Measurements from ENCODE around the gene POFUT2. TPM values are rescaled to one million over a fixed set of nuclear protein-coding genes. Genes with fewer than 3 reads are reported as not detected.
A peak's percentile ranks its signal among the peaks of the same experiment; 100 is the strongest.

Gene POFUT2
- total and polyA plus RNA-seq, 4 donors, result 17.9 to 35.7 (median 26.1) TPM

DNA sequence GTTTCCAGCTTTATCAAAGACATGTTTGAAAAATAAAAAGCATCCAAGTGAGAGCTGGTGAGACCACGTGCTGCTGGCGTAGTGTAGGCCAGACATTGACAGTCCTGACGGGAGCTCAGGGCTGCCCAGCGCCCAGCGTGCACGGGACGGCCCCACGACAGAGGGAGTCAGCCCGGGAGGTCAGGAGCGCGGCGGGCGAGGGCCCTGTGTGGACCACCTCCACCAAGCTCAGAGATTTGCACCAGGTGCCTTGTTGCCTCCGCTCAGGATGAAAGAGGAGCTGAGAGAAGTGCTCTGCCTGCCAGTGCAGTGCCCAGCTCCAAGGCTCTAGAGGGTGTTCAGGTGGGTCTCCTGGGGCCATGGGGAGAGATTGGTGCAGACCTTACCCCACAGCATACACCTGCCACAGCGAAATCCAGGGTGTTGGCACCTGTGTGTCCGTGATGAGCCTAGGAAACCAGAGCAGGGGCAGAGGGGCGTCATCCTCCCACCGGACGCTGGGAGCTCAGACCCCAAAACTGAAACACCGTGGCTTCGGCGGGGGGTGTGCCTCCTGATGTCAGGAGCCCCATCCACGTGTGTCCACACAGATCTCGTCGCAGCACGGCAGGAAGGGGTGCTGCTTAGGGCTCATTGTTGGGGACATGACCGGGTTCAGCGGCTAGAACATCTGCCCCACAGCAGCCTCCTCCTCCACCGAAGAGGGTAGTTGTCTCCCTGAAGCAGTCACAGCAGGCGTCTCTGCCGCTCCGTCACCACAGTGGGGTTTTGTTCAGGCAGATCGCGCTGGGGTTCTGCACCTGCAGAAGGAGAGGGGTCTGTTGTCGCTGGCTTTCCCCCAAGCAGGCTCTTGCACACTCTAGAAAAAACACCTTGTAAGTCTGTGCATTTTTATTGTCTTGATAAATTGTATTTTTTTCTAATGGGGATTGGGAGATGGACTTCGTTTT is 64.2 kb downstream of the POFUT2 start:
- Histone ChIP-seq H3K27me3 (ENCODE audit: control insufficient read depth in 3 of 3, insufficient read depth in 3 of 3, low read length in 2 of 3) (peaks cover 0 to 4% (median 0%) of the 10 kb centered on the region in 3 donors), H3K9ac (ENCODE audit: insufficient read depth in 1 of 2, low read length in 2 of 2) (no peak overlapping the region), H3K4me3 (no peak overlapping the region), H3K36me3 (ENCODE audit: control insufficient read depth in 4 of 4, insufficient read depth in 4 of 4, low read length in 4 of 4) (peaks cover 6 to 25% (median 10%) of the 10 kb centered on the region in 4 donors), H3K27ac (ENCODE audit: low read depth in 1 of 2, low read length in 1 of 2) (no peak overlapping the region), H3K4me1 (ENCODE audit: control insufficient read depth in 5 of 5, insufficient read depth in 5 of 5, low read length in 5 of 5) (peaks cover 0 to 12% (median 2%) of the 10 kb centered on the region in 5 donors), H3K9me3 (ENCODE audit: control insufficient read depth in 4 of 4, insufficient read depth in 3 of 4, low read length in 3 of 4) (peaks cover 0 to 2% (median 0%) of the 10 kb centered on the region in 4 donors)
- ATAC-seq (ENCODE audit: insufficient read depth, low FRiP score) (no peak), DNase-seq (no peak)
- TF ChIP-seq, protein P1, sequence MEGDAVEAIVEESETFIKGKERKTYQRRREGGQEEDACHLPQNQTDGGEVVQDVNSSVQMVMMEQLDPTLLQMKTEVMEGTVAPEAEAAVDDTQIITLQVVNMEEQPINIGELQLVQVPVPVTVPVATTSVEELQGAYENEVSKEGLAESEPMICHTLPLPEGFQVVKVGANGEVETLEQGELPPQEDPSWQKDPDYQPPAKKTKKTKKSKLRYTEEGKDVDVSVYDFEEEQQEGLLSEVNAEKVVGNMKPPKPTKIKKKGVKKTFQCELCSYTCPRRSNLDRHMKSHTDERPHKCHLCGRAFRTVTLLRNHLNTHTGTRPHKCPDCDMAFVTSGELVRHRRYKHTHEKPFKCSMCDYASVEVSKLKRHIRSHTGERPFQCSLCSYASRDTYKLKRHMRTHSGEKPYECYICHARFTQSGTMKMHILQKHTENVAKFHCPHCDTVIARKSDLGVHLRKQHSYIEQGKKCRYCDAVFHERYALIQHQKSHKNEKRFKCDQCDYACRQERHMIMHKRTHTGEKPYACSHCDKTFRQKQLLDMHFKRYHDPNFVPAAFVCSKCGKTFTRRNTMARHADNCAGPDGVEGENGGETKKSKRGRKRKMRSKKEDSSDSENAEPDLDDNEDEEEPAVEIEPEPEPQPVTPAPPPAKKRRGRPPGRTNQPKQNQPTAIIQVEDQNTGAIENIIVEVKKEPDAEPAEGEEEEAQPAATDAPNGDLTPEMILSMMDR (IDR thresholded peaks at IDR 0.05; ENCODE audit: control extremely low read depth, extremely low read depth), result no peak
- 94 to 95% methylated on average over 36 of the region's 36 CpGs for WGBS, 2 donors

DNA sequence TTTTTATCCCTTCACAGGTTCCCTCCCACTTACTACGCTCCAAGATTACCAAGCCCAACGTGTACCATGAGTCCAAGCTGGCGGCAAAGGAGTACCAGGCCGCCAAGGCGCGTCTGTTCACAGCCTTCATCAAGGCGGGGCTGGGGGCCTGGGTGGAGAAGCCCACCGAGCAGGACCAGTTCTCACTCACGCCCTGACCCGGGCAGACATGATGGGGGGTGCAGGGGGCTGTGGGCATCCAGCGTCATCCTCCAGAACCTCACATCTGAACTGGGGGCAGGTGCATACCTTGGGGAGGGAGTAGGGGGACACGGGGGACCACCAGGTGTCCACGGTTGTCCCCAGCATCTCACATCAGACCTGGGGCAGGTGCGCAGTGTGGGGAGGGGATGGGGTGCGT is 65.7 kb downstream of the POFUT2 start:
- Histone ChIP-seq H3K27me3 (ENCODE audit: control insufficient read depth in 3 of 3, insufficient read depth in 3 of 3, low read length in 2 of 3) (no peaks in the 10 kb centered on the region), H3K27ac (ENCODE audit: low read depth in 1 of 2, low read length in 1 of 2) (no peak overlapping the region), H3K36me3 (ENCODE audit: control insufficient read depth in 4 of 4, insufficient read depth in 4 of 4, low read length in 4 of 4) (peaks cover 9 to 25% (median 18%) of the 10 kb centered on the region in 4 donors), H3K9me3 (ENCODE audit: control insufficient read depth in 4 of 4, insufficient read depth in 3 of 4, low read length in 3 of 4) (peaks cover 0 to 2% (median 0%) of the 10 kb centered on the region in 4 donors), H3K4me3 (no peak overlapping the region), H3K9ac (ENCODE audit: insufficient read depth in 1 of 2, low read length in 2 of 2) (no peak overlapping the region), H3K4me1 (ENCODE audit: control insufficient read depth in 5 of 5, insufficient read depth in 5 of 5, low read length in 5 of 5) (peaks cover 0 to 12% (median 0%) of the 10 kb centered on the region in 5 donors)
- TF ChIP-seq, protein P1 (IDR thresholded peaks at IDR 0.05; ENCODE audit: control extremely low read depth, extremely low read depth), result no peak
- ATAC-seq (ENCODE audit: insufficient read depth, low FRiP score) (no peak), DNase-seq (no peak)
- WGBS, 2 donors, result 94 to 96% methylated on average over 15 of the region's 15 CpGs

DNA sequence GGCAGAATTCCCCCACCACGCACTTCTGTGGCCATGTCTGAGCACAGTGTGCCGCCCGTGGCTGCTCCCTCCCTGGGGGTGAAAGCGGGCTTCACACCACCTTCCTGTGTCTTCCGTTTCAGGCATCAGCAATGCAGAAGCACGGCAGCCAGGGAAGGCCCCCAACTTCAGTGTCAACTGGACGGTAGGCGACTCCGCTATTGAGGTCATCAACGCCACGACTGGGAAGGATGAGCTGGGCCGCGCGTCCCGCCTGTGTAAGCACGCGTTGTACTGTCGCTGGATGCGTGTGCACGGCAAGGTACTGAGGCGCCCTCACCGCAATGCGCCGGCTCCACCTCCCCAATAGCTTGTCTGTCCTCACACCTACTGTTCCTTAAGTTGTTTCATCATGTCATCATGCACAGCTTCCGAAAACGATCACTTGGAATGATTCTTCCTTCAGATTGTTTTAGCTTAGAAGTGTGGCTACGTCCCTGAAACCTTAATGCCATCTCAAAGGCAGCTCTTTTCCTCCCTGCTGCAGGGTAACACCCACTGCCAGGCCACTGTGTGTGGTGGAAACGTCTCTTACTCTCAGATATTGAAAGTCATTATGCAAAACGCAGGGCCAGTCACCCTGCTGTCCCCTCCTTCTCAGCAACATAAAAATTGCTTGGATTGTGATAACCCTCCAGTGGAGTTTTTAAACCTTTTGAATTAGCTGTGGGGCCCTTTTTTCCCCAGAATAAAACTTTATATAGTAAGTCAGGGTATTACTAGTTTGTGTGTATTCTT is 66.8 kb downstream of the POFUT2 start:
- 95% methylated on average over 29 of the region's 29 CpGs for WGBS, 2 donors
- Histone ChIP-seq H3K9ac (ENCODE audit: insufficient read depth in 1 of 2, low read length in 2 of 2) (peak overlapping the region in 1 of 2 donors; percentile 34), H3K4me1 (ENCODE audit: control insufficient read depth in 5 of 5, insufficient read depth in 5 of 5, low read length in 5 of 5) (peaks cover 0 to 12% (median 0%) of the 10 kb centered on the region in 5 donors), H3K9me3 (ENCODE audit: control insufficient read depth in 4 of 4, insufficient read depth in 3 of 4, low read length in 3 of 4) (peaks cover 0 to 2% (median 0%) of the 10 kb centered on the region in 4 donors), H3K4me3 (no peak overlapping the region), H3K27ac (ENCODE audit: low read depth in 1 of 2, low read length in 1 of 2) (no peak overlapping the region), H3K36me3 (ENCODE audit: control insufficient read depth in 4 of 4, insufficient read depth in 4 of 4, low read length in 4 of 4) (peaks cover 9 to 29% (median 19%) of the 10 kb centered on the region in 4 donors), H3K27me3 (ENCODE audit: control insufficient read depth in 3 of 3, insufficient read depth in 3 of 3, low read length in 2 of 3) (no peaks in the 10 kb centered on the region)
- TF ChIP-seq, protein P1 (IDR thresholded peaks at IDR 0.05; ENCODE audit: control extremely low read depth, extremely low read depth), result no peak
- DNase-seq (no peak), ATAC-seq (ENCODE audit: insufficient read depth, low FRiP score) (no peak)
